GM20000 (cell line): Measurements from ENCODE around the gene PRKN.

Experiments used
- DNase-seq: peaks from one replicate; pipeline ENCODE4 v3.0.0; 2012; ENCODE audit warnings: low spot score
- TF ChIP-seq, protein P1 (sequence below): IDR thresholded peaks from 2 replicates; pipeline ENCODE4 v1.5.1; 2012; ENCODE audit warnings: mild to moderate bottlenecking, control low read depth; ENCODE audit errors: extremely low read depth, missing control alignments

The PRKN gene

DNA sequence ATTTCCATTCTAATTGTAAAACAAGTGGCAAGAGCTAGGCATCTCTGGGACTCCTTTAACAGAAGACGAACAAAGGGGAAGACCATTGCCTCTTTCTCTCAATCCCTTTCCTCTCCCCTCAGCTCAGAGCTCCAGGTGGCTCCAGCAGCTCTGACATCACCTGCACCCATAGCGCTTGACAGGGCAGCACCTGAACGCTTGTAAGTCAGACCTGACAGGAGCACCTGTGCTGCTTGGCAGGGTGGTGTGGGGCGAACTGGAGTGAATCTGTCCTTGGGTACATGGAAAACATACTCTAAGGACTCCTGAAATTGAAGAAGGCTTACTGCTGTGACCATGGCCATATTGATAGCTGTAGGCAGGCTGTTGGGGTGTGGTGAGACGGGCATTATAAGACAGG, 1044.2 kb downstream of the PRKN start:
- DNase-seq = no peak
- TF ChIP-seq, protein P1, sequence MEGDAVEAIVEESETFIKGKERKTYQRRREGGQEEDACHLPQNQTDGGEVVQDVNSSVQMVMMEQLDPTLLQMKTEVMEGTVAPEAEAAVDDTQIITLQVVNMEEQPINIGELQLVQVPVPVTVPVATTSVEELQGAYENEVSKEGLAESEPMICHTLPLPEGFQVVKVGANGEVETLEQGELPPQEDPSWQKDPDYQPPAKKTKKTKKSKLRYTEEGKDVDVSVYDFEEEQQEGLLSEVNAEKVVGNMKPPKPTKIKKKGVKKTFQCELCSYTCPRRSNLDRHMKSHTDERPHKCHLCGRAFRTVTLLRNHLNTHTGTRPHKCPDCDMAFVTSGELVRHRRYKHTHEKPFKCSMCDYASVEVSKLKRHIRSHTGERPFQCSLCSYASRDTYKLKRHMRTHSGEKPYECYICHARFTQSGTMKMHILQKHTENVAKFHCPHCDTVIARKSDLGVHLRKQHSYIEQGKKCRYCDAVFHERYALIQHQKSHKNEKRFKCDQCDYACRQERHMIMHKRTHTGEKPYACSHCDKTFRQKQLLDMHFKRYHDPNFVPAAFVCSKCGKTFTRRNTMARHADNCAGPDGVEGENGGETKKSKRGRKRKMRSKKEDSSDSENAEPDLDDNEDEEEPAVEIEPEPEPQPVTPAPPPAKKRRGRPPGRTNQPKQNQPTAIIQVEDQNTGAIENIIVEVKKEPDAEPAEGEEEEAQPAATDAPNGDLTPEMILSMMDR = no peak

GRCh38 chr6:161682982-161683381, 1044.6 kb downstream of the PRKN start:
- no peak for DNase-seq
- TF ChIP-seq, protein P1 = no peak

DNA sequence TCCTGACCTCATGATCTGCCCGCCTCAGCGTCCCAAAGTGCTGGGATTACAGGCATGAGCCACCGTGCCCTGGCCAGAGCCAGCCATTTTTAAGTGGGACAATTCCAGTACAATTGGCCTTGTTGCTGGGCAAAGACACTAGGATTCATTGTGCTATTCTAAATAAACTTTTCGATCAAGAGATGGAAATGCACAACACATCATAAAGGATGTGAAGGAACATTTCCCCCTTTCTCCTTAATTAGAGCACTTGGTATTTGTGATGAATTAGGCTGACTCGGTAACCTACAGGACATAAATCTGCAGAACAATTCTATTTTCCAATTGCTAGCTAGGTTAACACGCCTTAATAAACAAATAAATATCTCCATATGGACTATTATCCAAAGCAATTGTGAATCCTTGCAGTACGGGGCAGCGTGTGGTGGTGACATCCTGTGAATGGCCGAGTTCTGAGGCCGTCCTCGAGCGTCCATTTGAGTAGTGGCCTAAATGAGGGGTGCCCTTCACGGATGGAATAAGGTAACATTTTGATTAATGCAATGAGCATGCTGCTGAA, 1047.5 kb downstream of the PRKN start:
- no peak for DNase-seq
- TF ChIP-seq, protein P1 = no peak

GRCh38 chr6:161677188-161677587, 1050.4 kb downstream of the PRKN start:
- TF ChIP-seq, protein P1 = no peak

DNA sequence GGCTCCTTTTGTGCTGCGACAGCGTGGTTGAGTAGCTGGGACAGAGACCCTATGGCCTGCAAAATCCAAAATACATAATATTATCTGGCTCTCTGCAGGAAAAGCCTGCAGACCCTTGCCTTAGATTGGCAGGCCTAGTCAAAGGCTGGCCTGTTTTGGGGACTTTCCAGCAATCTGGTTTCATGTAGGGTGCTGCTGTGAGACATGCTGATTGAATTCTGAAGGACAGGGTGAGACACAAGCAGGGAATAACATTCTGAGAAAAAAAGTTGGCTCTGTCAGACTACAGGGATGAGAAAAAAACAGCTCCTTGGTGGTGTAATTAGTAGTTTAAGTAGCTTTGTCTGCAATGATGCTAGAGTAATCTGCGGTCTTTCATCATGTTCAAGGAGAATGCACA, 1051.0 kb downstream of the PRKN start:
- DNase-seq = no peak
- TF ChIP-seq, protein P1 = no peak

More at GRCh38 chr6:161677188-161677587, 1050.4 kb downstream of the PRKN start:
- DNase-seq = no peak

DNA sequence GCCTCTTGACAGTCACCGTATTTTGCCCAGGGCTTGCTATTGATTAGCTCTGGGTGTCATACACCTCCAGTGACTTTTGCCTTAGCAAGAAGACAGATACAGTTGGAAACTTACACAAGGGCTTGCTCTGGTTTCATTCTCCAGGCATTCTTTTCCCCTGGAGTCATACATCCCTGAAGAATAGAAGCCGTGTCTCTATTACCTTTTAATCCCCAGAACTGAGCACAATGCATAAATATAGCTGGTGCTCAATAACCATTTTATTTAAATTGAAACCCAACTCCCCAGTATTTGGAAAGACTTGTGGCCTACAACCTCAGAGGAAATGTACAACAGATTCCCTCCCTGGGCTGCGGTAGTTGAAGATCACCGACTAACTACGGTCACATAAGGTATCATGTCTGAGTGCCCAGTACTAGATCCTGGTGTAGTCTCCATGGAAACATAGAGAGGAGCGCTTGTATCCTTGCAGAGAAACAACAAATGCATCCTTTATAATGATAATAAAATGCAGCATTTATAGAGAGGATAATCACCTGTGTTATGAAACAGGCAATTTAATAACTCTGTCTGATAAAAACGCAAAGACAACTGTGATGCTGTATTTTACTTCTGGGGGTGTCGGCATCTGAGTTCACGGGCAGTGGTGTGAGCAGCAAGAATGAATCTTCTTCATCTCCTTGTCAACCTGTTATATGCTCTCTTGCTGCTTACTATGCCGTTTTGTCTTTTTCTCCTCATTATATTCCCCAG, 1052.5 kb downstream of the PRKN start:
- TF ChIP-seq, protein P1 = no peak
- DNase-seq = no peak

DNA sequence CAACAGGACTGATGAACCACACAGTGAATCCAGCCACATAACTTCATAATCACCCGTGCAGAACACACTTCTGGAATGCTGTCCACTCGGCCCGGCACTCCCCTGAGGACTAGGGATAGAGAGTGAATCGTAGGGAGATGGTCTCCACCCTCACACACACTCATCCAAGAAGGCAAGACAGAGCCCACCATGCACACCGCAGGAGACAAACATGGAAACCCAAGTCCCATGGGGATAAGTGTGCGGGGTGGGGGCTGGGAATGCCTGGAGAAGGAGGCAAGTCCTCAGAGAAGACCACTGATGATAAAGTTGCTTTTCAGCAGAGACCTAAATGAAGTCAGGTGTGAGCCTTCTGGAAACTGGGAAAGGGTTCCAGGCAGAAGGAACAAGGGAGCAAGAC, 1054.5 kb downstream of the PRKN start:
- TF ChIP-seq, protein P1 = no peak
- DNase-seq = no peak
